Hematopoietic multipotent progenitor cell treated with erythropoietin and hydrocortisone succinate and interleukin-3 and kit ligand, for 8 days (in vitro differentiated cells): ENCODE data around the gene TSC1.

Experiments
- DNase-seq: peaks from one replicate; pipeline ENCODE4 v3.0.0-alpha.2; 2015

Gene TSC1

DNA sequence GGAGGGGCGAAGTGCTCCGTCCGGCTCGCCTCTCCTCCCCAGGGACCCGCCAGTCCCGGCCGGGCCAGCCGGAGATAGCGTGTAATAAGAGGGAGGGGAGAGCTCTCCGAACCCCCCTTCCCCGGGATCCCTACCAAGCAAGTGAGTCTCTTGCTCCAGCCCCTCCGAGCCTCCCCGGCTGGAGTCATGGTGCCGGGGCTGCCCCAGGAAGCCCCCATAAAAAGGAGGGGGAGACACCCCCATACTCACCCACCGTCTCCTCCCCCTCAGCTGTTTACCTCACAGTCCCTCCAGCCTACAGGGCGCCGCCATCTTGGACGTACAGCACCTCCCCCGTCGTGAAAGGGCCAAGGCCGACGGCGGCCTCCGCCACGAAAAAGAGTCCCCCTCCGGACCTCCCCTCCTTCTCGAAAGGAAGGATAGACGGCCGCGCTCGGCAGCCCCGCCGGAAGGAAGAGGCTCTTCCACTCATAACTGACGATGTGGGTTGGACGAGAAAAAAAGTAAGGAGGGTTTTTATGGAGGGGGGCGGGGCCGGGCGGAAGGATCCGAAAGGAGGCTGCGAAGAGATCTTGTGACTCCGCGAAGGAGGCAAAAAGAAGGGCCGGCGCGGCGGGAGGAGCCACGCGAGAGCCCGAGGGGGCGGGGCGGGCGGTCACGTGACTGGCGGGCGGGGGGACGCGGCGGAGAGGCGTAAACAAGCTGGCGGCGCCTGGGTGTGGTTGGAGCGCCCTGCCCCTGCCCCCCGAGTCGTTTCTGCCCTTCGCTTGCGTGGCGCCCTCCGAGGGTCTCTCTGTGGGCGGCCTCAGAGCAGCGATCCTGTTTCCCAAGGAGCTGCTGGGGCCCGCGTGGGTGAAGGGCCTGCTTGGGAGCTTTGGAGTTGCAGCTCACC, at the start of gene TSC1:
Gene TSC1 (minus strand): TSS at position 323 of the 892 bp plus-strand sequence. CDS start 15,744 bp downstream, outside the sequence.
- peak; percentile 92 for DNase-seq

DNA sequence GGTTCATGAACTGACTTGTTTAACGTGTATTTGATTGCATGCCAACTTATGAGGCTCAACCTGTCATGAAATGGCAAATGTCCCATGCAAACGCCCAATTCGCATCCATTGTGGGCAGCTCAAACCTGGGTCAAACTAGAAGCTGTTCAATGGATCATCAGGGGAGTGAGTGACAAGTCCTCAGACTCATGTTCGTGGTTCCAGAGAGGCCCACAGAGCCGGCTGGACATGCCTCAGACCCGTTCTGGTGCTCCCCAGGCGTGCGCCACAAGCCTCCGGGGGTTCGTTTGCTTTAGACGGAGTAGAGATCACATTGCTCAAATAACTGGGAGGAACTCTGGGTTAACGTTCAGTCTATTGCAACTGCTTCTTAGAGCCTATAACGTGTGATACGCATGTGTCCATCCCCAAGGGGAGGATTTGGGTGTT, 49.1 kb upstream of the TSC1 start:
- DNase-seq, result peak; percentile 68

DNA sequence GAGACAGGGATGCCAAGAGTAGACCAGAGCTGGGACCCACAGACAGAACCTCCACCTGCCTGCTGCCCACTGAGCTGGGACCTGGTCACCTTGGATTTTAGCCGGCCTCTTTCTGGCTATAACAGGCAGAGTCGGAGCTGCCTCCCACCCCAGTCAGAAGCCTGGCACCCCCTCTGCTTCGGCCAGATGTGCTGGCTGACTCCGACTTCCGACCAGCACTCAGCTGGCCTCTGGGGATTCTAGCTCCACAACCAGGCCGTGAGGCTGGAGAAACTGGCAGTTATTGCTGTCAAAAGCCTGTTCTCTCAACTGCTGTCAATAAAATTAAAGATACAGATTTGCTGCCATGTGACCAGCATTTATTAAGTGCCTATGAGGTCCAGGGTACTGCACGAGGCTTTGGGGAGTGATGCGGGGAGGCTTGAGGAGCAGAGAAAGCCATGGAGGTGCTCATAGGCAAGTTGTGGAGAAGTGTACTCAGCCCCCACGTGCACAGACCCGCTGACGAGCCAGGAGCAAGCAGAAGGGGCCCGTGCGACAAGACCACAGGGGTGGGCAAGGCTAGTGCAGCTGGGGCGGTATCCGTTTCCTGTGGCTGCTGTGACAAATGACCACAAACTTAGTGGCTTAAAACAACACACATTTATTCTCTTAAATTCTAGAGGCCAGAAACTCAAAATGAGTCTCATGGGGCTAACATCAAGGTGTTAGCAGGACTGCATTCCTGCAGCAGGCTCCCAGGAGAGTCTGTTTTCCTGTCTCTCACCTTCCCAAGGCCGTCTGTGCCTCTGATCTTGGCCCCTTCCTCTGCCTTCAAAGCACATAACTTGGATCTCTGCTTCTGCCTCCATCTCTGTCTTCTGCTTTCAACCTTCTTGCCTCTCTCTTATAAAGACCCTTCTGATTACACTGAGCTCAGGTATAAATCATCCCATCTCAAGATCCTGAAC, 47.2 kb upstream of the TSC1 start:
- no peak for DNase-seq

DNA sequence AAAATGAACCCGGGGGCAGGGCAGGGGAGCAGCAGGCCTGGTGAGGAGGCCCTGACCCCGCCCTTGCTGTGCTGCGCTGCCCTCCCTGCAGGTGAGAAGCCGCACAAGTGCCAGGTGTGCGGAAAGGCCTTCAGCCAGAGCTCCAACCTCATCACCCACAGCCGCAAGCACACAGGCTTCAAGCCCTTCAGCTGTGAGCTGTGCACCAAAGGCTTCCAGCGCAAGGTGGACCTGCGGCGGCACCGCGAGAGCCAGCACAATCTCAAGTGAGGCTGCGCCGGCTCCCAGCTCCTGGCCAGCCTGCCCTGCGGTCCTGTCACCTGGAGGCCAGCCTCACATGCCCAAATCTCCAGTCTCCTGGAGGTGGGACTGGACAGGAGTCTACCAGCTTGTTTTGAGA, 46.4 kb upstream of the TSC1 start:
- DNase-seq, result no peak

DNA sequence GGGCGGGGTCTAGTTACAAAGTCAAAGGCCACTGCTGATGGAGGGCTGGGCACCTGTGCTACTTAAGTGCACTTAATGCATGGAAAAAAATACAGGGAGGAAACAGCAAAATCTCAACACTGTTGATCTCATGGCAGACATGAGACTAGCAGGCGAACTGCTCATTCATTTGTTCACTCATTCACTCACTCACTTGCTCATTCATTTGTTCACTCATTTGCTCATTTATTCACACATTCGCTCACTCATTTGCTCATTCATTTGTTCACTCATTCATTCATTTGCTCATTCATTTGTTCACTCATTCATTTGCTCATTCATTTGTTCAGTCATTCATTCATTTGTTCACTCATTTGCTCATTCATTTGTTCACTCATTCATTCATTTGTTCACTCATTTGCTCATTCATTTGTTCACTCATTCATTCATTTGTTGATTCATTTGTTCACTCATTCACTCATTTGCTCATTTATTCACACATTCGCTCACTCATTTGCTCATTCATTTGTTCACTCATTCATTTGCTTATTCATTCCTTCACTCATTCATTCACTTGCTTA, 45.7 kb upstream of the TSC1 start:
- peak; percentile 65 for DNase-seq

DNA sequence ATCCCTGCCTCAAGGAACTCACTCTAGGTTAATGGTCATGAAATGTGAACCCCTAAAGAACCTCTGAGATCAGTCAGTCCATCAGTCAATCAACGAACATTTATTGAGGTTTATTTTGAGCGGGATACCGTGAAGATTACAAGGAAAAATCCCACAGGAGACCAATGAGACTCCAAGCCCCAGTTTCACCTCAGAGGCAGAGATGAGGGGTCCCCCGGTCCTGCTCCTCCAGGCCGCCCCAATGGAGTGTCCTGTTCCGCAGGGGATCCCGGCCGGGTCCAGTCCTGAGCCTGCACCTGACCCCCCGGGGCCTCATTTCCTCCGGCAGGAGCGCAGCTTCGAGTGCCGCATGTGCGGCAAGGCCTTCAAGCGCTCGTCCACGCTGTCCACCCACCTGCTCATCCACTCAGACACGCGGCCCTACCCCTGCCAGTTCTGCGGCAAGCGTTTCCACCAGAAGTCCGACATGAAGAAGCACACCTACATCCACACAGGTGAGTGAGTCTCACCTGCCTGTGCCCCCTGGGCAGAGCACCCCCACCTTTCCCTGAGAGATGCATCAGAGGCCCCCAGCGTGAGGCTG, 45.1 kb upstream of the TSC1 start:
- DNase-seq, result no peak

DNA sequence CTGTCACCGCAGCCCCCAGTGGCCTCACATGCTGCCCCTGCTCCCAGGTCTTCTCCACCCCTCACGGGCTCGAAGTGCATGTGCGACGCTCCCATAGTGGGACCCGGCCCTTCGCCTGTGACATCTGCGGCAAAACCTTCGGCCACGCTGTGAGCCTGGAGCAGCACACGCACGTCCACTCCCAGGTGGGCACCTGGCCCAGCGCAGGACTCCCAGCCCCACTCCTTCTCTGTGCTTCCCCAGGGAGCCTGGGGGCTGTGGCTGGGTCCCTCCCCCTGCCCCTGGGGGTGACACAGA, 44.5 kb upstream of the TSC1 start:
- DNase-seq, result no peak

DNA sequence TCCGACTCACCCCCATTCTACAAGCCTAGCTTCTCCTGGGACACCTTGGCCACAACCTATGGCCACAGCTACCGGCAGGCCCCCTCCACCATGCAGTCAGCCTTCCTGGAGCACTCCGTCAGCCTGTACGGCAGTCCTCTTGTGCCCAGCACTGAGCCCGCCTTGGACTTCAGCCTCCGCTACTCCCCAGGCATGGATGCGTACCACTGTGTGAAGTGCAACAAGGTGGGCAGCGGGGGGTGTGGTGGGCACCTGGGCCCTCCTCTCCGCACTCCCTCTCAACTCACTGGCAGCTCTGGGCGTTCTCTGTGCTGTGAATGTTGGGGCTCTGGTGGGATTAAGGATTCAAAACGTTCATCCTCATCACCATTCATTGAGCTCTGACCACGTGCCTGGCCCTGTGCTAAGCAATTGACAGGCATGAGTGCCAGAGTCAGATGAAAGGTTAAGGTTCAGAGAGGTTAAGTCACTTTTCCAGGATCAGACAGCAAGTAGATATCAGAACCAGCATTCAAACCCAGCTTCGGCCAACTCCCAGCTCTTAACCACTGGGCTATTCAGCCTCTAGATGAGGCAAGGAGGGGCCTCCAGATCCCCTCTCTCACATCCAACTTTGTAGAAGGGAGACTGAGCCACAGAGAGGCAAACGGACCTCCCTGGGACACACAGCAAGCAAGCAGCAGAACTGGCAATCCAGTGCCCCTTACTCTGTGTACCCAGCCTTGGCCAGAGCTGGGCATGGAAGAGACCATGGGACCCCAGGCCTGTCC, 44.0 kb upstream of the TSC1 start:
- no peak for DNase-seq

DNA sequence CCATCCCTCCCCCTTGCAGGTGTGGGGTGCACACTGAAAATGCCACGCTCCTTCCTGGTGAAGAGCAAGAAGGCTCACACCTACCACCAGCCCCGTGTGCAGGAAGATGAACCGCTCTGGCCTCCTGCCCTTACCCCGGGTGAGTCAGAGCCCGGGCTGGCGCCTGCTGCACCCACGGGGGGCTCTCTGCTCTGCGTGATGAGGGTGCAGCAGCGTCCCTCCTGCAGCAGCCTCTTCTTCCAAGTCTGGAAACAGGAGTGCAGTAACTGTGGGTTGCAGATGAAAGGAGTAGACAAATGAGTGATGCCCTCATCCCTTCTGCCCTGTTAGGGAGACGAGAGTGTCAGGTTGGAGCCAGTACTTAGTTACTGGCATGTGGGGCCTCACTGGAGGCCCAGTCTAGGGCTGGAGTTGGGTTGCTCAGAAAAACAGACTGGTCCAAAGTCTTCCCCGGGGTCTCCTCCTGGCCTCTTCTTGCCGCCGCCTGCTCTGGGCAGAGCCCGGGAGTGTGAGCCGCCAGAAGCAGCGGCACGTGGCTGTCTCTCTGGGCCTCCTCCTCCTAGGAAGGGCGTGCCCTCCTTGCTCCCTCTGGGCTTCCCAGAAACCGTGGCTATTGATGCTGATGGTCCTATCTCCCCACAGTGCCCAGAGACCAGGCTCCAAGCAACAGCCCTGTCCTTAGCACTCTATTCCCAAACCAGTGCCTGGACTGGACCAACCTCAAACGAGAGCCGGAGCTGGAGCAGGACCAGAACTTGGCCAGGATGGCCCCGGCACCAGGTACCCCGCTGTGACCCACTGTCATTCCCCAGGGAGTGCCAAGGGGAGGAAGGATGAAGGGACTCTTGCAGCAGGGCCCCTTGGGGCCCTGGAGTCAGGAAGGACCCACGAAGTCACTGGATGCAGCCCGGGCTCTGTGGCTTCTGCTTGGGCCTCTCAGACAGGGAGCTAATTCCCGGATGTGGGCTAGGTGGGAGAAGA, 42.5 kb upstream of the TSC1 start:
- DNase-seq, result peak; percentile 60

DNA sequence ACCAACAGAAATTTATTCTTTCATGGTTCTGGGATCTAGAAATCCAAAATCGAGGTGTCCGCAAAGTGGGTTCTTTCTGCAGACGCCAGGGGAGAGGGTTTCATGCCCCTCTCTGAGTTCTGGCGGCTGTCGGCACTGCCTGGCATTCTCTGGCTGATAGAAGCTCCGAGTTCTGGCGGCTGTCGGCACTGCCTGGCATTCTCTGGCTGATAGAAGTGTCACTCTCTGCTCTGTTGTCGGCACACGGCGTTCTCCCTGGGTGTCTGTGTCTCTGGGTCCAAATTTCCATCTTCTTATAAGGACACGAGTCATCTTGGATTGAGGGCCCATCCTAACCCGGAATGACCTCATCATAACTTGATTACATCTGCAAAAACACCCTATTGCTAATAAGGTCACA, 41.7 kb upstream of the TSC1 start:
- no peak for DNase-seq

DNA sequence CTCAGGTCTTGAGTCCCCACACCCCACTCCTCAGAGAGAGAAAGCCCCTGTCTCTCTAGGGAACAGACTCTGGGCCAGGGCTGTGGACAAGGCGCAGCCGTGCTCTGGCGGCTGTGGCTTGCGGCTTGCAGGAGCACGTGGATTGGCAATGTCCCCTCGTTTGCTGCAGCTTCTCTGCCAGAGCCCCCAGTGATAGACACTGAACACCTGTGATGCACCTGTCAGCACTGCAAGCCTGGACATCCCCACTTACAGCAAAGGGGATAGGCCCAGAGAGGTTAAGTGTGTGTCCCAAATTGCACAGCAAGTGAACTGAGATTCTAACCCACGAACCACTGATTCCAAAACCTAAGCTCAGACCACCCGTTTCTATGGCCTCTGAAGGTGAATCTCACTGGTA, 41.1 kb upstream of the TSC1 start:
- no peak for DNase-seq

DNA sequence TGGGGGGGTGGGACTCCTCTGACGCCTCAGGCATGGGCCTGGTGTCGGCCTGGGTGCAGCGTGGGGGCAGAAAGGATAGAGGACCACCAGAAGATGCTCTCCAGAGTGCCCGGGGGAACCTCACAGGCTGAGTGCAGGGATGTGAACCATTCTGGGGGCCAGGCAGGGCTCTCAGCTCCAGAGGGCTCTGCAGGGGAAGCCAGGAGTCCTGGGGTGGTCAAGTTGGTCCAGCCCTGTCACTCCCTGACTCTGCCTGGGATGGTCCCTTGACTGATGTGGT, 40.6 kb upstream of the TSC1 start:
- no peak for DNase-seq

DNA sequence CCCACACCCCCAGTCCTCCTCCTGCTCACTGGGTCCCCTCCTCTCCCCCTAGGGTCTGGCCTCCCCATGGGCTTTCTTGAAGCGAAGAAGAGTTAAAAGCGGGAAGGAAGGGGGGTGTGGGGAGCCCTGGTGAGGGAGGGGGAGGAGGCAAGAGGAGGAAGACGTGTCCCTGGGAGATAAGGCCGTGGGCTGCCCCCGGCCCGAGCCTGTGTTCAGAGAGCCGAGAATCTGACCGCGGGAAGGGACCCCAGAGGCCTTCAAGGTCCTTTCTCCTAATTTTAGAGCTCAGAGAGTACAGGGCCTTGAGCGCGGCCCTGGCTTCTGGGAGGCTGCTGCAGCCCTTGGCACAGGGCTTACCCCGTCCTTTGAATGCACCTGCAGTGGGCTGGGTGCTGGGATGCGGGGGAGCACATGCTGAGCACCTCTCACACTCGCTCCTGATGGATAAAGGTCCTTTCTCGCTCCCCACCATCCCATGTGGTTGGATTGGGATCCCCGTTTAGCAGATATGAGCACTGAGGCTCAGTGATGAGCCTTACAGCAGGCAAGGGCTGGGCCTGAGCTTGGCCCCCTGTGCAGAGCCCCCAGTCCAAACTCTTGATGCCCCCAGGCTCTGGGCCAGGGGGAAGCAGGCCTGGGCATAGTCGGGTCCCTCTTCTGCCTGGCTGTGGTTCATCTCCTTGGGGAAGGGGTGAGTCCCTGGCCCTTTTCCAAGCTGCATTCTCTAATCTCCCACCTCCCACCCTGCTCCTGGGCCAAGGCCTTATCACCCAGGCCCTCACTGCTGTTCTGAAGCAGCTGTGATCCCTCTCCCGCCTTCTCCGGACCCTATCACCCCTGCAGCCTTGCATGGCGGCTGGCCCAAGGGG, 40.0 kb upstream of the TSC1 start:
- DNase-seq, result peak; percentile 96

DNA sequence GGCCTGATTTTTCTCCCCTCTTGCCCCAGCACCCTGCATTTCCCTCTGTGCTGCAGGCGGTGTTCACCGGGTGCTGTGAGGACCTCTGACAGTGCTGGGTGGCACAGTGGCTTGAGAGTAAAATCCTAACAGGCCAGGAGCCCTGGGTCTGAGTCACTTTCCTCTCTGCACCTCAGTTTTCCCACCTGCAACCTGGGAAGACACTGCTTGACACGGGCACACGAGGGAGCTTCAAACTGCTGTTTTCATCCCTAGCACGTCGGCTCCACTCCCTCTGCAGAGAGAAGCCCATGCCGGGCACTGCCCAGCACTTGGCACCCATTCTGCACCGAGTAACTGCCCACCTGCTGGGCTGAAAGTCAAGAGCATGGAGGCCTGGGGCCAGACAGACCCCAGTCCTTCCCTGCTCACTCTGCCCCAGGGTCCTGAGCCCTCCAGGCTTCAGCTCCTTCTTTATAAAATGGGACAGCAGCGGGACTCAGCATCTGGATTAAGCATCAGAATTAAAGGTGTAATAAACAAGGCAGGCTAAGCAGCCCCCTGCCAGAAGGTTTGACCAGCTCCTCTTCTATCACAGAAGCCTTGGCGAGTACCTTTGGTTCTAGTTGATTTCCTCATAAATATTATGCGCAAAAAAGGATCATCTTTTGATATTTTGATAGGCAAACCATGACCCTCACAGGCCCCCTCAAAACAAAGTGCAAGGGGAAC, 39.2 kb upstream of the TSC1 start:
- DNase-seq, result peak; percentile 56

DNA sequence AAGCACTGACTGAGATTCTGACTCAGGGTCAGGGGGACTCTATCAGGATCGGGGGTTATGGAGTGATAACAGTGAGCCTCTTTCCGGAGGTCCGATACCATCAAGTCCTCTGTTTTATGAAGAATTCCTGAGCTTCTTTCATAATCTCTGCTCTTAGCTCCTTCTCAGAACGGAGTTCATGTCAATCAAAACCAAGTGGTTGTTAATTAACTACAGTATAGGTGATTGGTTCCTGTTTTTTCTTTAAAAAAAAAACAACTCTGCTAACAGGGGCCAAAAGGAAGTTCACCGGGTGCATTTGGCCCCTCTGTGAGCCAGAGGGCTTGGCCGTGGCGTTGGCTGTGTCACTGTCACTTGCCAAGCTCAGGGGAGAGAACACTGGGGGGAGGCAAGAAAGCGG, 38.0 kb upstream of the TSC1 start:
- peak; percentile 59 for DNase-seq

DNA sequence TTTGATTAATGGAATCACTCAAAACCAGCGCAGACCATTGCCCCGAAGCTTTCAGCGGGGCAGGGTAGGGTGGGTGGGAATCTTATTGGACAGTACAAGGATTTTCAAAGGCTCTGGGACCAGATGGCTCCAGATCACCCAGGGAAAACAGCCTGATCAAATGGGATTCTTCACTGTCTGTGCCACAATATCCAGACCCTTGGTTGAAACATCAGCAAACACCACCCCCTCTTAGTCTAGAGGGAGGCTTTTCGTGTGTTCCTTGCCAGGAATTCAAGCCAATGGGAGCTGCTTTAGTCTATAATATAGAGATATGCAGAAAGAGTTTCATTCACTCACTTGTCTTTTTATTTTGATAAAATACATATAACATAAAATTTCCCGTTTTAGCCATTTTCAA, 35.7 kb upstream of the TSC1 start:
- DNase-seq, result peak; percentile 62

DNA sequence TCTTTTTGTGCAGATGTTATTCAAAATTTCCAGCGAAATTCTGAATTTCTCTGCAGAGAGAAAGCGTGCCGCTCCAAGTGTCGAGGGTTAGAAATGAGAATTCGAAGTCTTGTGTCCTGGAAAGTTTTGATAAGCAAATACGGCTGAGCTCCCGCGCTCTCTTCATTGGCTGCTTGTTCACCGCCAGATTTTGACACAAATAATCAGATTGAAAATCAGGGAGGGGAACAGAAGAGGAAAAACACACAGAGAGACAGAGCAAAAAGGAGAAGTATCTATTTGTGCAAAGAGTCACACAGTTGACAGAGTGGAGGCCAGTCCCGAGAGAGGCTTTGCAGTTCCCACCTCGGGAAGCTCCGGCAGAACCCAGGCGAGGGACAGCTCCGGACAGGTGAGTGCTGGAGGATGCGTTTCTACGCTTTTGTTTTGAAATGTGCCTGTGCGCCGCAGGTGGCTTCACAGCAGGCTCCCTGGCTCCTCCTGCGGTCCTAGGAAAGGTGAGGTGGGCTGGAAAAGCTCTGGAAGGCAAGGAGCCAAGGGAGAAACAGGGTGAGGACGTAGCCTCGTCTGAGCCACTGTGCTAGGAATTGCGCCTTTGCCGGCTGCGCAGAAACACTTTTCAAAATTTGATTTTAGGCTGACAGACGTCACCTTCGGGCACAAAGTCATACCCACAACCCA, 34.2 kb upstream of the TSC1 start, which contains the start of gene GFI1B:
Gene GFI1B (plus strand): TSS at position 244 of the 681 bp plus-strand sequence. CDS start 7,985 bp downstream, outside the sequence.
- peak; percentile 98 for DNase-seq

DNA sequence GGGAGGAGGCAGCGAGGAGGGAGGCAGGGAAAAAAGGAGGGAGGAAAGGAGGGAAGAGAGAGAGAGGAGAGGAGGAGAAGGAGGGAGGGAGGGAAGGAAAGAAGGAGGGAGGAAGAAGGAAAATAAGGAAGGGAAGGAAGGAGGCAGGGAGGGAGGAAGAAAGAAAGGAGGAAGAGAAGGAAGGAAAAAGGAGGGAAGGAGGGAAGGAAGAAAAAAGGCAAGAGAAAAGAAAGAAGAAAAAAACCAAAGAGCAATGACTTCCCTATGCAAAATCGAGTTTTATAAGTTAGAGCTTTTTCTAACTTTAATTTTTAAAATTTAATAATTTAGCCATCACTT, 33.7 kb upstream of the TSC1 start:
- DNase-seq, result no peak

DNA sequence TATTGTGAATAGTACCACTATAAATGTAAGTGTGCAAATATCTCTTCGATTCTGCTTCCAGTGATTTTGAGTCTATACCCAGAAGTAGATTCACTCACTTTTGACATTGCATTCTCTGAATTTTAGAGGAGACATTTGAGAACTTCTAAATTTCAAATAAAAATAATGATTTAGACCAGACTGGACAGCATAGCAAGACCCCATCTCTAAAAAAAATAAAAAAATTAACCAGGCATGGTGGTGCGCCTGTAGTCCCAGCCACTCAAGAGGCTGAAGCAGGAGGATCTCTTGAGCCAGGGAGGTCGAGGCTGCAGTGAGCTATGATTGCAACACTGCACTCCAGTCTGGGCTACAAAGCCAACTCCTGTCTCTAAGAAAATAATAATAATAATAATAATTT, 32.2 kb upstream of the TSC1 start:
- no peak for DNase-seq
